MM.1S (cell line): ENCODE data around the gene DNAH5.

ENCODE experiments used
- EZH2phosphoT487 ChIP-seq: fragments of 300-600 bp; sonication (generic); IDR thresholded peaks from 2 replicates; pipeline ENCODE4 v1.6.1; 2018; ENCODE audit warnings: antibody characterized with exemption, low read length
- TF ChIP-seq, protein P1 (sequence below): fragments of 300-600 bp; sonication (generic); IDR thresholded peaks from 2 replicates; pipeline ENCODE4 v1.5.1; 2016; ENCODE audit warnings: antibody characterized with exemption, low read length, mixed read lengths

DNA sequence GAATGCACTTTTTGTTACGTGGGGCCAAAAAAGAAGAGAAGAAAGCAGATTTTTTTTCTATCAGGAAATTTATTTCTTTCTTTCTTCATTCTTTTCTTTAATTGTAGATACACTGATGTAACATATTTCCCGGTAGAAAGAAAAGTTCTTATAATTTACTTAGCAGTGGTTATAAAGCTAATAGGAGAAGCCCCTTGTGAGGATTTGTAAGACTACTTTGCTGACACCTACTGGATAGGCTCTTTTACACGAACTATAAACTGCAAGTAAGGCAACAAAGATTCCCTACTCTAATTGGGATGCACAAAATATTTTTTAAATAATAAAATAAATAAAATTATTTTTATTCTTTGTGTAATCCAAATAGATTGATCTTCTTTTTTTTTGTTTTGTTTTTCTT lies 284.4 kb downstream of the DNAH5 start:
- TF ChIP-seq, protein P1, sequence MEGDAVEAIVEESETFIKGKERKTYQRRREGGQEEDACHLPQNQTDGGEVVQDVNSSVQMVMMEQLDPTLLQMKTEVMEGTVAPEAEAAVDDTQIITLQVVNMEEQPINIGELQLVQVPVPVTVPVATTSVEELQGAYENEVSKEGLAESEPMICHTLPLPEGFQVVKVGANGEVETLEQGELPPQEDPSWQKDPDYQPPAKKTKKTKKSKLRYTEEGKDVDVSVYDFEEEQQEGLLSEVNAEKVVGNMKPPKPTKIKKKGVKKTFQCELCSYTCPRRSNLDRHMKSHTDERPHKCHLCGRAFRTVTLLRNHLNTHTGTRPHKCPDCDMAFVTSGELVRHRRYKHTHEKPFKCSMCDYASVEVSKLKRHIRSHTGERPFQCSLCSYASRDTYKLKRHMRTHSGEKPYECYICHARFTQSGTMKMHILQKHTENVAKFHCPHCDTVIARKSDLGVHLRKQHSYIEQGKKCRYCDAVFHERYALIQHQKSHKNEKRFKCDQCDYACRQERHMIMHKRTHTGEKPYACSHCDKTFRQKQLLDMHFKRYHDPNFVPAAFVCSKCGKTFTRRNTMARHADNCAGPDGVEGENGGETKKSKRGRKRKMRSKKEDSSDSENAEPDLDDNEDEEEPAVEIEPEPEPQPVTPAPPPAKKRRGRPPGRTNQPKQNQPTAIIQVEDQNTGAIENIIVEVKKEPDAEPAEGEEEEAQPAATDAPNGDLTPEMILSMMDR = no peak
- no peak for TF ChIP-seq EZH2phosphoT487
